Uterus (tissue), 4 donors: ENCODE results near the gene PRDX6. TPM values are rescaled to one million over a fixed set of nuclear protein-coding genes. Genes with fewer than 3 reads are reported as not detected.

Source experiments
- DNase-seq, 2 donors: peaks; one replicate each; pipeline ENCODE4 v3.0.0-alpha.2; 2019 to 2020
- H3K27ac ChIP-seq, 2 donors: fragments of 200-600 bp; sonication (generic); 1 replicate in 1 of 2; 2 replicates in 1 of 2; pipeline ENCODE4 v1.5.1; 2016 to 2018
- H3K27me3 ChIP-seq, 2 donors: fragments of 200-600 bp; sonication (generic); one replicate each; pipeline ENCODE4 v1.5.1; 2018 to 2019; ENCODE audit warnings: control low read depth in 1 of 2
- H3K36me3 ChIP-seq, 2 donors: fragments of 200-600 bp; sonication (generic); one replicate each; pipeline ENCODE4 v1.5.1; 2019; ENCODE audit warnings: control low read depth in 1 of 2
- H3K4me1 ChIP-seq, 2 donors: fragments of 200-600 bp; sonication (generic); one replicate each; pipeline ENCODE4 v1.5.1; 2018 to 2019; ENCODE audit warnings: control low read depth in 1 of 2
- H3K4me3 ChIP-seq, 2 donors: fragments of 200-600 bp; sonication (generic); 1 replicate in 1 of 2; 2 replicates in 1 of 2; pipeline ENCODE4 v1.5.1; 2018 to 2019; ENCODE audit warnings: mild to moderate bottlenecking in 1 of 2
- H3K9me3 ChIP-seq, 2 donors: fragments of 200-600 bp; sonication (generic); one replicate each; pipeline ENCODE4 v1.5.1; 2019; ENCODE audit warnings: control low read depth in 1 of 2
- POLR2A ChIP-seq, 2 donors: fragments of 450-650 bp; IDR thresholded peaks; one replicate each; pipeline ENCODE4 v1.6.1; 2016; ENCODE audit warnings: antibody characterized with exemption in 2 of 2, mild to moderate bottlenecking in 1 of 2, moderate library complexity in 1 of 2
- intact Hi-C: fragments of 100-400 bp; cut with DNase I; formaldehyde crosslinking; loops from one replicate; pipeline ENCODE4 v1.15.1; 2023; ENCODE audit warnings: low total_unique reads
- total RNA-seq, 4 donors: library from RNA; depleted of rRNA in 3 of 4; stranded (reverse); fragments of >200 nt in 3 of 4; gene quantifications; one replicate each; pipeline versions ENCODE4 v1.1.0 to v1.2.4, GENCODE V29; 2014 to 2023
- TF ChIP-seq, protein P1 (sequence below), 4 experiments: fragments of 200-600 bp in 2 of 4; fragments of 450-650 bp in 2 of 4; sonication (generic) in 2 of 4; IDR thresholded peaks; one replicate each; pipeline ENCODE4 v1.5.1; 2016 to 2019; ENCODE audit warnings: antibody characterized with exemption in 4 of 4, mild to moderate bottlenecking in 2 of 4, moderate library complexity in 1 of 4
- donor health status: DM: yes; HTN: yes; CAD: no.

Gene PRDX6
- total RNA-seq, 4 donors from 2014 or later, result 51.2 to 218 (median 144) TPM

DNA sequence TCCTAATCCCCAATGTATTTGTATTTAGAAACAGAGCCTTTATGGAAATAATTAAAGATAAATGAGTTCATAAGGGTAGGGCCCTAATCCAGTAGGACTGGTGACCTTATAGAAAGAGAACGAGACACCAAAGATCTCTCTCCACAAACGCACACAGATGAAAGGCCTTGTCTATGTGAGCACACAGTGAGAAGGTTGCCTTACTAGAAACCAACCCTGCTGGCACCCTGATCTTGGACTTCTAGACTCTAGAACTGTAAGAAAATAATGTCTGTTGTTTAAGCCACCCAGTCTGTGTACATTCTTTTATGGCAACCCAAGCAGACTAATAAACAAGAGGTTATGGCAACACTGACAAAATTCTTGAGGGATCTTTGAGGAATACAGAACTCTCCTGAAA, 44.8 kb upstream of the PRDX6 start:
- Histone ChIP-seq H3K9me3 (no peaks in the 10 kb centered on the region), H3K27ac (no peak overlapping the region), H3K4me1 (peaks cover 0 to 7% of the 10 kb centered on the region in 2 donors), H3K27me3 (no peaks in the 10 kb centered on the region), H3K36me3 (no peaks in the 10 kb centered on the region), H3K4me3 (no peak overlapping the region)
- DNase-seq, result no peak
- intact Hi-C loops, result no loop called here
- TF ChIP-seq POLR2A (IDR thresholded peaks at IDR 0.05), result no peak
- TF ChIP-seq, protein P1, sequence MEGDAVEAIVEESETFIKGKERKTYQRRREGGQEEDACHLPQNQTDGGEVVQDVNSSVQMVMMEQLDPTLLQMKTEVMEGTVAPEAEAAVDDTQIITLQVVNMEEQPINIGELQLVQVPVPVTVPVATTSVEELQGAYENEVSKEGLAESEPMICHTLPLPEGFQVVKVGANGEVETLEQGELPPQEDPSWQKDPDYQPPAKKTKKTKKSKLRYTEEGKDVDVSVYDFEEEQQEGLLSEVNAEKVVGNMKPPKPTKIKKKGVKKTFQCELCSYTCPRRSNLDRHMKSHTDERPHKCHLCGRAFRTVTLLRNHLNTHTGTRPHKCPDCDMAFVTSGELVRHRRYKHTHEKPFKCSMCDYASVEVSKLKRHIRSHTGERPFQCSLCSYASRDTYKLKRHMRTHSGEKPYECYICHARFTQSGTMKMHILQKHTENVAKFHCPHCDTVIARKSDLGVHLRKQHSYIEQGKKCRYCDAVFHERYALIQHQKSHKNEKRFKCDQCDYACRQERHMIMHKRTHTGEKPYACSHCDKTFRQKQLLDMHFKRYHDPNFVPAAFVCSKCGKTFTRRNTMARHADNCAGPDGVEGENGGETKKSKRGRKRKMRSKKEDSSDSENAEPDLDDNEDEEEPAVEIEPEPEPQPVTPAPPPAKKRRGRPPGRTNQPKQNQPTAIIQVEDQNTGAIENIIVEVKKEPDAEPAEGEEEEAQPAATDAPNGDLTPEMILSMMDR (IDR thresholded peaks at IDR 0.05), result no peak

DNA sequence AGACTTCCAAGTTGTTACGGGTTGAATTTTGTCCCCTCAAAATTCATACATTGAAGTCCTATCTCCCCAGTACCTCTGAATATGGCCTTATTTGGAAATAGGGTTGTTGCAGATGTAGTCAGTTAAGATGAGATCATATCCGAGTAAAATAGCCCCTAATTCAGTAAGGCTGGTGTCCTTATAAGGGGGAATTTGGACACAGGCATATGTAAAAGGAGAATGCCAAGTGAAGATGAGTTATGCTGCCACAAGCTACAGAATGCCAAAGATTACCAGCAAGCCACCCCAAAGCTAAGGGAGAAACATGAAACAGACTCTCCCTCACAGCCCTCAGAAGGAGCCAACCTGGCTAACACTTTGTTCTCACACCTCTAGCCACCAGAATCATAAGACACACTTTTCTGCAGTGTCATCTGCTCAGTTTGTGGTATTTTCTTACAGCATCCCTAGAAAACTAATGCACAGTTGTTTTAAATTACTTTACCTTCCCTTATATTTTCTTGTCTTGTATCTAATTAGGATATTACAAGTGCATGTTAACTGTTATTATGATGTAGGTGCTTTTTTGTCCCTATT, 43.3 kb upstream of the PRDX6 start:
- Histone ChIP-seq H3K9me3 (no peaks in the 10 kb centered on the region), H3K4me3 (no peak overlapping the region), H3K36me3 (no peaks in the 10 kb centered on the region), H3K27ac (no peak overlapping the region), H3K27me3 (no peaks in the 10 kb centered on the region), H3K4me1 (peaks cover 0 to 7% of the 10 kb centered on the region in 2 donors)
- TF ChIP-seq, protein P1 (IDR thresholded peaks at IDR 0.05), result no peak
- intact Hi-C loops, result no loop called here
- DNase-seq, result no peak

DNA sequence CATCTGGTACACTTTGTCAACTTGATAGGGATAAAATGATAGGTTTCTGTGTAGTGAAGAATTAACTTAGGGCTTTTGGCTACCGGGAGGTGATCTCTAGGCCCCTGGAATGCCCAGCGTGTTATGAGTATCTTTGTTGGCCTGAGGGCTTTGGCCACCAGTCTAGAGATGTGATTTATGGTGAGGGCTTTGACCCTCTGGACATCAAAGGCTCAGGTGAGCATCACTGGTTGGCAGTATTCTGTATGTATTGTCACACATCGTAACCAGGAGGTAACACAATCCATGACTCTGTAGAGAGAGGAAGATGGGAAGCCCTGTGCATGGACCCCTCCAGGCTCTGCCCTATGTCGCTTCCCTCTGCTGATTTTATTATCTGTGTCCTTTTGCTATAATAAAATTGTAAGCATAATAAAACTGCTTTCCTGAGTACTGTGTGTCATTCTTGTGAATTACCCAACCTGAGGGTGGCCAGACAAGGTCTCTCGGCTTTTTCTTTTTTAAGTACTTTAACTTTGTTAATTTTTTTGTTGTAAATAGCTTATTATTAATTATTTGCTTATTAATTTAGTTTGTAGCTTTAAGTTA, 40.2 kb upstream of the PRDX6 start:
- Histone ChIP-seq H3K36me3 (no peaks in the 10 kb centered on the region), H3K4me1 (no peaks in the 10 kb centered on the region), H3K9me3 (no peaks in the 10 kb centered on the region), H3K4me3 (no peak overlapping the region), H3K27ac (no peak overlapping the region), H3K27me3 (no peaks in the 10 kb centered on the region)
- TF ChIP-seq POLR2A (IDR thresholded peaks at IDR 0.05), result no peak
- TF ChIP-seq, protein P1 (IDR thresholded peaks at IDR 0.05), result no peak
- intact Hi-C loops, result no loop called here
- no peak for DNase-seq

DNA sequence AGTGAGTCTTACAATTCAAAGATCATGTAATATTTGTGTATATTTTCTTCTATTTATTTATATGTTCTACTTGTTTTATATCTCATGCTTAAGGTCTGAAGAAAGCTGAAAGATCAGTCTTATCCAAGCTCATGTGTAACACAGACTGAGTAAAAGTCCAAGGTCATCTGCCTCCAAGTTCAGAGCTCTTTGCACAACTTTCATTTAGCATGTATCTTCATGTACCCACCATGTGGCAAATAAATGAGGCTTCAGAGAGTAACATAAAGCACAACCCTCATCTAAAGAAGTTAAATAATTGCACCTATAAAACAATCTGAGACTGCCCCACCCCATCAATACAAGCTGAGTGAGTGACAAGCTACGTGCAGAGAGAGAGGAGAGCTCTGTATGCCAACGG, 38.5 kb upstream of the PRDX6 start:
- Histone ChIP-seq H3K4me3 (no peak overlapping the region), H3K9me3 (no peaks in the 10 kb centered on the region), H3K27me3 (no peaks in the 10 kb centered on the region), H3K27ac (no peak overlapping the region), H3K36me3 (no peaks in the 10 kb centered on the region), H3K4me1 (no peaks in the 10 kb centered on the region)
- TF ChIP-seq POLR2A (IDR thresholded peaks at IDR 0.05), result no peak
- intact Hi-C loops, result no loop called here
- DNase-seq, result no peak

DNA sequence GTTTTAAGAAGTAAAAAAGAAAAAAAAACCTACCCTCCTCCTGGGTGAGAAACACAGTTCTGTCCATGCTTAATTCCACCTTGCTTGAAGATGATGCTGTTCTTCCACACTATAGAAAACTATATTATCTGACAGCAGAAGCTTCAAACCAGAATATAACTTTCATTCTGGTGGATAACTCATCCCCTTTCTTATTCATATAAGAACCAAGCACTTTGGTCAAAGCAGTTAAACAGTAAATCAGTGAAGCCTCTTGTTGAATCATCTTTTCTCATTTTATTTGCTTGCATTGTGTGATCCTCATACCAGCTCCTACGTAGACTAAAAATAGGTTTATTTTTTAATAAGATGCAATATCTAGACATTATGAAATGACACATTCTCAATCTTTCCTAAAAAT, 36.7 kb upstream of the PRDX6 start:
- DNase-seq, result no peak
- Histone ChIP-seq H3K36me3 (no peaks in the 10 kb centered on the region), H3K9me3 (no peaks in the 10 kb centered on the region), H3K4me3 (no peak overlapping the region), H3K27ac (no peak overlapping the region), H3K27me3 (no peaks in the 10 kb centered on the region), H3K4me1 (no peaks in the 10 kb centered on the region)
- TF ChIP-seq, protein P1 (IDR thresholded peaks at IDR 0.05), result no peak
- TF ChIP-seq POLR2A (IDR thresholded peaks at IDR 0.05), result no peak
- intact Hi-C loops, result no loop called here
